HG03064 (cell line): ENCODE data around the gene SCMH1.
A peak's percentile ranks its signal among the peaks of the same experiment; 100 is the strongest.

Experiments
- ATAC-seq: cut with Tn5 transposase; IDR thresholded peaks from one replicate; pipeline ENCODE4 v1.9.1; 2021; ENCODE audit warnings: low read depth; ENCODE audit not compliant: unreplicated experiment

Gene SCMH1

GRCh38 chr1:41015281-41015896 lies 226.7 kb downstream of the SCMH1 start:
- no peak for ATAC-seq

GRCh38 chr1:41014871-41015270 lies 227.2 kb downstream of the SCMH1 start:
- no peak for ATAC-seq

- ATAC-seq = no peak
Measured at GRCh38 chr1:41013796-41014195, 228.3 kb downstream of the SCMH1 start.

GRCh38 chr1:41013024-41013423 lies 229.1 kb downstream of the SCMH1 start:
- no peak for ATAC-seq

- ATAC-seq = no peak
Measured at GRCh38 chr1:41010345-41010744, 231.8 kb downstream of the SCMH1 start.

GRCh38 chr1:41009466-41009865 lies 232.6 kb downstream of the SCMH1 start:
- no peak for ATAC-seq

GRCh38 chr1:41006942-41007865 lies 234.9 kb downstream of the SCMH1 start:
- ATAC-seq = no peak

GRCh38 chr1:41005876-41006275 lies 236.2 kb downstream of the SCMH1 start:
- no peak for ATAC-seq

- ATAC-seq = peak; percentile 94
Measured at GRCh38 chr1:41003640-41004220, 238.4 kb downstream of the SCMH1 start.

GRCh38 chr1:41003127-41003639 lies 238.9 kb downstream of the SCMH1 start:
- no peak for ATAC-seq

GRCh38 chr1:40998668-40999067 lies 243.4 kb downstream of the SCMH1 start:
- ATAC-seq = no peak

- no peak for ATAC-seq
Measured at GRCh38 chr1:40997096-40997495, 245.0 kb downstream of the SCMH1 start.

- ATAC-seq = no peak
Measured at GRCh38 chr1:40989066-40989465, 253.0 kb downstream of the SCMH1 start.

GRCh38 chr1:40988280-40988679 lies 253.8 kb downstream of the SCMH1 start:
- no peak for ATAC-seq

GRCh38 chr1:40987439-40988276 lies 254.4 kb downstream of the SCMH1 start:
- ATAC-seq = no peak

- no peak for ATAC-seq
Measured at GRCh38 chr1:40986956-40987355, 255.2 kb downstream of the SCMH1 start.

- no peak for ATAC-seq
Measured at GRCh38 chr1:40986328-40986783, 255.8 kb downstream of the SCMH1 start.

GRCh38 chr1:40985875-40986274 lies 256.2 kb downstream of the SCMH1 start:
- ATAC-seq = no peak

- ATAC-seq = no peak
Measured at GRCh38 chr1:40985161-40985560, 256.9 kb downstream of the SCMH1 start.

- no peak for ATAC-seq
Measured at GRCh38 chr1:40984531-40984930, 257.6 kb downstream of the SCMH1 start.
